T-helper 1 cell treated with Interleukin-12 subunit alpha and Interleukin-12 subunit beta and Interleukin-4 antibody, amounts not matched to agents 30 μg/mL and 1 μg/mL, for 36 hours (primary cell): Measurements from ENCODE around the gene CXCL6.

Experiments used
- H3K27ac Mint-ChIP-seq: one replicate; pipeline ENCODE4 v1.8.0; 2021; ENCODE audit warnings: mild to moderate bottlenecking, mixed read lengths
- H3K27me3 Mint-ChIP-seq: one replicate; pipeline ENCODE4 v1.8.0; 2021; ENCODE audit warnings: low read depth, mixed read lengths
- H3K36me3 Mint-ChIP-seq: one replicate; pipeline ENCODE4 v1.8.0; 2021; ENCODE audit warnings: low read depth, mixed read lengths
- H3K4me1 Mint-ChIP-seq: one replicate; pipeline ENCODE4 v1.8.0; 2021; ENCODE audit warnings: low read depth, mixed read lengths
- H3K4me3 Mint-ChIP-seq: one replicate; pipeline ENCODE4 v1.8.0; 2021; ENCODE audit warnings: mild to moderate bottlenecking, moderate library complexity, mixed read lengths
- H3K9me3 Mint-ChIP-seq: one replicate; pipeline ENCODE4 v1.8.0; 2021; ENCODE audit warnings: mixed read lengths

CXCL6 gene

DNA sequence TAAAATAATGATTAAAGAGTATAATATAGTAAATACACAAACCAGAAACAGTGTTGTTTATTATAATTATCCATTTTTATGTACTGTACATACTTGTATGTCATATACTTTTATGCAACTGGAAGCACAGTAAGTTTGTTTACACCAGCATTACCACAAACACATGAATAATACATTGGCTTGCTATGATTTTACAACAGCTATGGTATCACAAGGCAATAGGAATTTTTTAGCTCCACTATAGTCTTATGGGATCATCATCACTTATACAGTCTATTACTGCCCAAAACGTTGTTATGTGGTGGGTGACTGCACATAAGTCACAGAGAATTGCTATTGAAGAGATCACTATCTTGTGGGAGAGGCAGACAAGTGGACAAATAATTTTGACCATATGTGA, 14.8 kb downstream of the CXCL6 start:
- Mint-ChIP-seq H3K36me3 (no peaks in the 10 kb centered on the region), H3K27ac (no peak overlapping the region), H3K9me3 (no peaks in the 10 kb centered on the region), H3K4me1 (no peaks in the 10 kb centered on the region), H3K27me3 (peaks cover 6% of the 10 kb centered on the region), H3K4me3 (no peak overlapping the region)

DNA sequence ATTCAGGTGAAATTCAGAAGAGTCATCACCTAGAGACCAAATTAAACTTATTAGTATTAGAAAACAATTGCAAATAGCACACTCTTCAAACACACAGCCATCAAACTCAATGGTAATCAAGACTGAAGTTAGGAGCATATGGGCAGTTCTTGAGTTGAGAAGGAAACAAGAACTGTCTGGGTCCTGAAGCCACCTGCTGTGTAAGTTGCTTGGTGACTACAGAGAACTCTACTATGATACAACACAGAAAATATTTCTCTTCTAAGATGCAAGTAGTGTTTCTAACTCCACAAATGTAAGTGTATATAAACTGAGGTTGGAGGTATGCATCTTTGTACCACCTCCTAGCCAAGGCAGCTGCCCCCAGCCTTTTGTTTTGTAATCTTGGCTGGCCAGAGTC, 16.3 kb downstream of the CXCL6 start:
- no peak overlapping the region for H3K27ac Mint-ChIP-seq
- peaks cover 6% of the 10 kb centered on the region for H3K27me3 Mint-ChIP-seq
- H3K4me3 Mint-ChIP-seq = no peak overlapping the region
- H3K4me1 Mint-ChIP-seq = no peaks in the 10 kb centered on the region
- H3K36me3 Mint-ChIP-seq = no peaks in the 10 kb centered on the region
- H3K9me3 Mint-ChIP-seq = no peaks in the 10 kb centered on the region

DNA sequence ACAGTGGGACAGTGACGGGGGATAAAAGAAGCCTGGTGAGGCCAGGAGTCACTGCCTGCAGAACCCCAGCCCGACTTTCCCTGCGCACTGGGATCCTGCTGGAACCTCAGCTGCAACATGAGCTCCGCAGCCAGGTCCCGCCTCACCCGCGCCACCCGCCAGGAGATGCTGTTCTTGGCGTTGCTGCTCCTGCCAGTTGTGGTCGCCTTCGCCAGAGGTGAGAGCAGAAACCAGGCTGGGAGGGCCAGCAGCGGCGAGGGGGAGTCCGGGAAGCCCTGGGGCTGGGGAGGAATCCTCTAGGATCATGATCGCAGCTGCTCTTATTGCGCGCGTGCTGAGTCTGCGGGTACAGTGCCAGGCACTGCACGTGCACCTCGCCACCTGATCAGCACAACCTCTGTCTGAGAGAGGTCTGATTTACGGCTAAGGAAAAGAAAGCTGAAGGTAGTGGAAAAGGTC, 16.8 kb downstream of the CXCL6 start, which contains the start of gene PF4V1:
TSS of gene PF4V1 (plus strand) at position 51 of the 459 bp plus-strand sequence. CDS start at position 118, 67 bp downstream.
- Mint-ChIP-seq H3K9me3 (no peaks in the 10 kb centered on the region), H3K27me3 (peaks cover 6% of the 10 kb centered on the region), H3K36me3 (no peaks in the 10 kb centered on the region), H3K4me3 (no peak within 1 kb of the TSS), H3K27ac (no peak within 1 kb of the TSS), H3K4me1 (no peaks in the 10 kb centered on the region)

DNA sequence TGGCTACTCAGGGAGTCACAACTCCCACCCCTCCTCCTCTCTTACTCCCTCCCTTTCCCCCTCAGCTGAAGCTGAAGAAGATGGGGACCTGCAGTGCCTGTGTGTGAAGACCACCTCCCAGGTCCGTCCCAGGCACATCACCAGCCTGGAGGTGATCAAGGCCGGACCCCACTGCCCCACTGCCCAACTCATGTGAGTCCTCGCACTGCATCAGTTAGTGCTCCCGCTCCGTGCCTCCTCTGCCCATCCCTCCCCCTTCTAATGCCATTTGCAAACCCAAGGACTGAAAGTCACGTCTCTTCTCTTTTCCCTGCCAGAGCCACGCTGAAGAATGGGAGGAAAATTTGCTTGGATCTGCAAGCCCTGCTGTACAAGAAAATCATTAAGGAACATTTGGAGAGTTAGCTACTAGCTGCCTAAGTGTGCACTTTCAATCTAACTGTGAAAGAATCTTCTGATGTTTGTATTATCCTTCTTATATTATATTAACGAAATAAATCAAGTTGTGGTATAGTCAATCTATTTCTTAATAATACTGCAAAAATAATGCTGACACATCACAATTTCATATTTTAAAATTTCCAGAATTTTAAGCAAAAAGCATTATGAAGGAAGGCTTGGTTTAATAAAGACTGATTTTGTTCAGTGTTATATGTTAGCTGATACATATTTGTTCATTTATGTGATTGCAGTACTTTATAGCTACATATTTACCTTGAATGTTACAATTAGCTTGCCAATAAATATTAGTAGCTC, 17.4 kb downstream of the CXCL6 start:
- Mint-ChIP-seq H3K4me1 (no peaks in the 10 kb centered on the region), H3K27me3 (peaks cover 6% of the 10 kb centered on the region), H3K9me3 (no peaks in the 10 kb centered on the region), H3K4me3 (no peak overlapping the region), H3K27ac (no peak overlapping the region), H3K36me3 (no peaks in the 10 kb centered on the region)

DNA sequence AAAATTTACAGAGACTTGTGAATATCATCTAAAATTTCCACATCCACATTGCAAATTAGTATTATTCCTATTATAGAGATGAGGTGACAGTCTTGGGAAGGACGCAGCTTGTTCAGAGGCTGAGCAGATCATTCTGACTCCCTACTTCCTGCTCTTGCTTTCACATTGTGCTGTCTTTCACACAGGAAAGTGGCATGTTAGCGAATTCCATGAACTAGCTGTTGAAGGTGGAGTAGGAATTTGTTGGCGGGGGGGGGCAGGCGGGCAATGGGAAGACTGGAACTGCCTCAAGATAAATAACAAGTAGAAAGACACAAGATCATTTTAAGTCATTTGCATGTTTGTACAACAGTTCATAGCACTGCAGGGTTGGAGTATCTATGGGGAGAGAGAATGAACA, 18.9 kb downstream of the CXCL6 start:
- Mint-ChIP-seq H3K4me1 (no peaks in the 10 kb centered on the region), H3K27ac (no peak overlapping the region), H3K9me3 (no peaks in the 10 kb centered on the region), H3K27me3 (peaks cover 6% of the 10 kb centered on the region), H3K36me3 (no peaks in the 10 kb centered on the region), H3K4me3 (no peak overlapping the region)

DNA sequence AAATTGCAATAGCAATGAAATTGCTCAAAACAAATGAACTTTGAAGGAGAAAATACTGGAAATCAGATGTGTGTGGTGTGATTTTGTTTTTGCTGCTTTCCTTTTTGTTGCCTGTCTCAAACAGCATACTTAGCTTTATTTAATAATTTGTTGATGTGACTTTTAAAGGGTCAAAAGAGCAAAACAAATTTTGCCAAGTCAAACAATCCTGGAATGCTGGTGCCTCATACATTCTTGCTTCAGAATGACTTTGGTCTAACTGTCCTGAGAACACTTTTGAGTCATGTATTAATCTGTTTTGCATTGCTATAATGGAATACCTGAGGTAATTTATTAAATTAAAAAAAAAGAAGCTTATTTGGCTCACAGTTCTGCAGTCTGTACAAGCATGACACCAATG, 20.0 kb downstream of the CXCL6 start:
- Mint-ChIP-seq H3K9me3 (no peaks in the 10 kb centered on the region), H3K27me3 (peaks cover 6% of the 10 kb centered on the region), H3K36me3 (no peaks in the 10 kb centered on the region), H3K4me1 (no peaks in the 10 kb centered on the region), H3K27ac (no peak overlapping the region), H3K4me3 (no peak overlapping the region)

DNA sequence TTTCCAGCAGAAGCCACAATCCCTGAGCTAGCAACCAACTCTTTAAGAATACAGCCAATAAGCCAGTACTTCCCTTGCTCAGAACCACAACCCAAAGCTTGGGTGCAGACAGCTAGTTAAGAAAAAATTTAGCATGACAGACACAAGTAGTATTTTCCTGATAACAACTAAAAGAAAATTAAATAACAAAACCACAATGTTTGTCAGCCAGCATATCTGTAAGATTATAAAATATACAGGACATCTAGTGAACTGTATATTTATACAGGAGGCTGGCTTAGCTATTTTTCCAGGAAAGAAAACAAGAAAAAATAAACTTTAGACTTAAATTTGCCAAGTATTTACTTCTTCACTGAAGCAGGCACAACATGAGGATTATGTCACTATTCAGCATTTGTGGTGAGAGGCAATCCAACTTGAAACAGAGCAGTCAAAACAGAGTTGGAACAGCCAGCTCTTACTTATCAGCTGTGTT, 23.2 kb downstream of the CXCL6 start:
- Mint-ChIP-seq H3K4me1 (no peaks in the 10 kb centered on the region), H3K4me3 (no peak overlapping the region), H3K27me3 (no peaks in the 10 kb centered on the region), H3K9me3 (no peaks in the 10 kb centered on the region), H3K27ac (no peak overlapping the region), H3K36me3 (no peaks in the 10 kb centered on the region)

DNA sequence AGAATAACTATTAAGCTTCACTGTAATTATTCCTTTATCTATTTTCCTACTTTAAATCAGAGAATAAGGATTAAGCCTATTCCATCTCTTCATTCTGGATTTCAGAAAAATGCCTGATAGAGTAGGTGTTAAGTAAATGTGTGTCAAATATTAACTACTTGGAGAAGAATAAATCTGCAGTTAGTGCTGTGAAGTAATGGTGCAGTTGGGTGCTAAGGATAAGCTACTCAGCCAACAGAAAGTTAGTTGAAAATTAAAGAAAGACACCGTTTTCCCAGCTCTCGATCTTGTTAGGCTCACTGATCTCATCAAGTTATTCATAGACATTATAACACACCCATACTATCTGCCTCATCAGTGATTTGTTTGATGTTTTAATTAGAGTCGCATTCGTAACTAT, 23.7 kb downstream of the CXCL6 start:
- no peak overlapping the region for H3K4me3 Mint-ChIP-seq
- no peaks in the 10 kb centered on the region for H3K9me3 Mint-ChIP-seq
- no peaks in the 10 kb centered on the region for H3K27me3 Mint-ChIP-seq
- no peaks in the 10 kb centered on the region for H3K36me3 Mint-ChIP-seq
- no peak overlapping the region for H3K27ac Mint-ChIP-seq
- no peaks in the 10 kb centered on the region for H3K4me1 Mint-ChIP-seq

DNA sequence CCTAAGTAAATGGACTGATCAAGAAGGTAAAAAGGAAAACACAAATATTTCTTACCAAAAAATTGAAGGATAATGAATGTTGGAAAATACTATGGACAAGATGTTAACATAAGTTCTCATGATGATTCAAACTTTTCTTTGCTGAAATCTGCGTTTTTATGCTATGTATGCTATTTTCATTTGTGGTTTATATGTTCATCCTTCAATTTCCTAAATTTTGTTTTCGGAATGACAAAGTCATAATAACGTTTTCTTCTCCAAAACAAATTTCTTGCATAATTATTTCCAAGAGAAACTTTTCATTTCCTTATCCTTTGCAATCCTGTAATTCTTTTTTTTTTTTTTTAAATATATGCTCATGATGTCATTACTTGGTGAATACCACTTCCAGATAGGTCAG, 24.4 kb downstream of the CXCL6 start:
- Mint-ChIP-seq H3K27ac (no peak overlapping the region), H3K36me3 (no peaks in the 10 kb centered on the region), H3K4me1 (no peaks in the 10 kb centered on the region), H3K27me3 (no peaks in the 10 kb centered on the region), H3K4me3 (no peak overlapping the region), H3K9me3 (no peaks in the 10 kb centered on the region)

DNA sequence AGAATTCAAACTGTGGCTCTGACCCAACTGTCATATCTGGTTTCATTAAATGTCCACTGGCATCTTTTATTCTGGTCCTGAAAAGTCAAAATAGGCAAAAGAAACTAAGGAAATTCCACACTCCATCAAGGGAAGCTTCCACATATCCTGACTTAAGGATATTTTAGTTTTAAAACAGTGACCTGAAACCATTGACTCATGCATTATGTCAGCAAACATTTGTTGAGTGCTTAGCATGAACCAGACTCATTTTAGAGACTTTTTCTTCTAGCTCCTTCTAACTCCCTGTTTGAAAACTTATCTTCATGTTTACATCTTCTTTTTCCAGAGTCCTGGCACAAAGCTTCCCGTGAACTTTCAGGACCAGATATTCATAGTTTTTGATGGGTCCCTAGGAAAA, 25.8 kb downstream of the CXCL6 start:
- H3K9me3 Mint-ChIP-seq = no peaks in the 10 kb centered on the region
- no peak overlapping the region for H3K27ac Mint-ChIP-seq
- no peaks in the 10 kb centered on the region for H3K36me3 Mint-ChIP-seq
- no peak overlapping the region for H3K4me3 Mint-ChIP-seq
- no peaks in the 10 kb centered on the region for H3K4me1 Mint-ChIP-seq
- H3K27me3 Mint-ChIP-seq = no peaks in the 10 kb centered on the region

DNA sequence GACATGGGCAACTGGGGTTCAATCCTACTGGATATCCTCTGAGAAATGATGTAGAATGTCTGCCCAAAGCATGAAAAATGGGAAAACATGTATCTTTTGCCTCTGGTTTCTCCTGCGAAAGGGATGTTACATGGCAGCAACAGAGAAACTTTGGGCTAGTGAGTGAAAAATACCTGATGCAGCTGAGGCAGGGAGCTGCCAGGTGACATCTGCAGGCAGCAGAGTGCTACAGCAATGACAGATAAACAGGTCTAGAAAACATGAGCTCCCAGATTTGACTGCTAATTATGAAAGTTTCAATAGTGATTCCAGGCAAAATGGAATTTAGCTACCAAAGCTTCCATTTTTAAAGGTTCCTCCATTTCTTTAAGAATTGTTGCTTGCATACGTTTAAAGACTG, 27.9 kb downstream of the CXCL6 start:
- Mint-ChIP-seq H3K4me1 (no peaks in the 10 kb centered on the region), H3K4me3 (no peak overlapping the region), H3K36me3 (no peaks in the 10 kb centered on the region), H3K27me3 (peaks cover 13% of the 10 kb centered on the region), H3K27ac (no peak overlapping the region), H3K9me3 (no peaks in the 10 kb centered on the region)

DNA sequence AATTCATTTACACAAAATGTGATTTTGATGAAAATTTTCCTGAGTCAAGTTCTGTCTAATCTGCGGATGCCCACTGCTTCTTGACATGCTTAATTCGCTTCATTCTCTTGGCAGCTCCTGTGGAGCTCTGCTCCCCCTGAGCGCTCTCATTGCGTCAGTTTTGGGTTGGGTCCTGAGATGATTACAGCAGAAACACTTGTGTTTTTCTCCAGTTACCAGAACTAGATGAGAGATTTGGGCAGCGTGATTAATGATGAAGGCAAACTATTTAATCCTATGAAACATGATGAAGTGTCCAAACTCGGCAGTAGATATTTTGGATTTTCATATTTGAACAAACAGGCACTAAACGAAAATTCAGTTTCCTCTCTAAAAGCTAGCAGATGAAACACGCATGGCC, 28.5 kb downstream of the CXCL6 start:
- no peaks in the 10 kb centered on the region for H3K4me1 Mint-ChIP-seq
- no peaks in the 10 kb centered on the region for H3K9me3 Mint-ChIP-seq
- H3K4me3 Mint-ChIP-seq = no peak overlapping the region
- H3K36me3 Mint-ChIP-seq = no peaks in the 10 kb centered on the region
- H3K27ac Mint-ChIP-seq = no peak overlapping the region
- peaks cover 19% of the 10 kb centered on the region for H3K27me3 Mint-ChIP-seq

DNA sequence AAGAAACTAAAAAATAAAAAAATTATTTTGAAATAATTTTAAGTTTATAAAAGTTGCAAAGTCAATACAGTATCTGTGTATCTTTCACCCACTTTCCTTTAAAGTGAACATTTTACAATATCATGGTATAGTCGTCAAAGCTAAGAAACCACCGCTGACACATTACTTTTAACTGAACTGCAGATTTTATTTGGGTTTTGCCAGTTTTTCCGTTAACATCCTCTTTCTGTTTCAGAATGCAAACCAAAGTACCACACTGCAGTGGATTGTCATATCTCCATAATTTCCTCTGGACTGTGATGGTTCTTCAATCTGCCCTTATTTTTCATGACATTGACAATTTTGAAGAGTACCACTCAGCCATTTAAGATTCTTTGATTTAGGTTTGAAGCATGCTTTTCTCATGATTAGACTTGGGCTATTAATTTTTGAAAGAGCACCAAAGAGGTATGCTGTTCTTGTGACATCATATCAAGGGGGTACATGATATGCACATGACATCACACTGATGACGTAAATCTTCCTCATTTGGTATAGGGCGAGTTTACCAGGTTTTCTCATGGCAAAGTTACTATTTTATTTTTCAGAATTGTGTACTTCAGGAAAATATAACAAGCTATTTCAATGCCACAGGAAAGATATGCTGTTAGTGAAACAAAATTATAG, 29.1 kb downstream of the CXCL6 start:
- no peak overlapping the region for H3K4me3 Mint-ChIP-seq
- H3K27ac Mint-ChIP-seq = no peak overlapping the region
- H3K9me3 Mint-ChIP-seq = no peaks in the 10 kb centered on the region
- H3K36me3 Mint-ChIP-seq = no peaks in the 10 kb centered on the region
- peaks cover 24% of the 10 kb centered on the region for H3K27me3 Mint-ChIP-seq
- no peaks in the 10 kb centered on the region for H3K4me1 Mint-ChIP-seq

DNA sequence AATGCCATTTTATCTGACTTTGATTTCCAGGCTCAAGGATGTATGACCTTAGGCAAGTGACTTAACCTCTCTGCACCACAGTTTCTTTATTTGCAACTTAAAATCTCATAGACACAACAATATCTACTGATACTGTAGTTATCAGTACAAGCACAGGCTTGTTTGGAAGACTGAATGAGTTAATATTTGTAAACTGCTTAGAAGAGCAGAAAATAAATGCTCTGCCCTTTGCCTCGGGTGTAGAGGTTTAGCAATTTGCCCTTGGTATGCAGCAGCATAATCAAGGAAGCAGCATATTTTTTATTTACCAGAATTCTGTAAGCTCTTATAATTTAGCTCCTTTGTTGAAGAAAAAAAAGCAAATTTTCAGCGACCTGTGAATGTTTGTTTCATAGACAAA, 29.8 kb downstream of the CXCL6 start:
- H3K9me3 Mint-ChIP-seq = no peaks in the 10 kb centered on the region
- no peaks in the 10 kb centered on the region for H3K36me3 Mint-ChIP-seq
- peaks cover 29% of the 10 kb centered on the region for H3K27me3 Mint-ChIP-seq
- H3K27ac Mint-ChIP-seq = no peak overlapping the region
- H3K4me3 Mint-ChIP-seq = no peak overlapping the region
- H3K4me1 Mint-ChIP-seq = no peaks in the 10 kb centered on the region

DNA sequence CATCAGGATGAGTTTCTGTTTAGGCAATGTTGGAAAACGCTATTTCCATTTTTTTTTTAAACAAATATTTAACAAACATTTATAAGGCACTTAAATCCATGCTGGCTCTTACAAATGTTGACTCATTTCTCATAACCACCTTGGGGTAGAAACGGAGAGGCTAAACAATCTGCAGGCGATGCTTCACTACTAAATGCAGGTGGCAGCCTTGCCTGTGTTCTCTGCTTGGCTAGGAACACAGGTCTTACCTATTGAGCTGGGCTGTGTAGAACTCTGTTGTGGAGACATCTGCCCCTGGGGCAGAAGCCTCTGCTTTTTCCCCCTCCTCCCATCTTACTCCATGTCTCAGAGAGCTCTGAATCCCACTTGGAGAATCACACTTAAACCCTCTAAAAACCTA, 31.3 kb downstream of the CXCL6 start:
- no peaks in the 10 kb centered on the region for H3K36me3 Mint-ChIP-seq
- no peaks in the 10 kb centered on the region for H3K4me1 Mint-ChIP-seq
- H3K4me3 Mint-ChIP-seq = no peak overlapping the region
- H3K27ac Mint-ChIP-seq = no peak overlapping the region
- peaks cover 32% of the 10 kb centered on the region for H3K27me3 Mint-ChIP-seq
- H3K9me3 Mint-ChIP-seq = no peaks in the 10 kb centered on the region
